Activated CD8-positive, alpha-beta memory T cell treated with anti-CD3 and anti-CD28 coated beads, Interleukin-2, amount 10 ng/mL, durations not matched to agents 7 days and 5 days (primary cell): ENCODE data around the gene PKN1. TPM values are rescaled to one million over a fixed set of nuclear protein-coding genes. Genes with fewer than 3 reads are reported as not detected.

ENCODE experiments used
- ATAC-seq: fragments of 150-1000 bp; cut with Tn5 transposase; one replicate; pipeline ENCODE4 v1.10.0; 2021; ENCODE audit warnings: moderate library complexity
- CTCF ChIA-PET: fragments of 350-600 bp; sonication (Branson Sonifier 250); formaldehyde crosslinking; loops from one replicate; lab custom pipeline; 2021; ENCODE audit warnings: antibody characterized with exemption; lab: Charles Lee
- DNase-seq: peaks from one replicate; pipeline ENCODE4 v3.0.0-alpha.2; 2020
- H3K27ac Mint-ChIP-seq: one replicate; pipeline ENCODE4 v1.8.0; 2021; ENCODE audit warnings: mild to moderate bottlenecking, mixed read lengths
- H3K27me3 Mint-ChIP-seq: one replicate; pipeline ENCODE4 v1.8.0; 2021; ENCODE audit warnings: mixed read lengths
- H3K36me3 Mint-ChIP-seq: one replicate; pipeline ENCODE4 v1.8.0; 2021; ENCODE audit warnings: mild to moderate bottlenecking, mixed read lengths
- H3K4me1 Mint-ChIP-seq: one replicate; pipeline ENCODE4 v1.8.0; 2021; ENCODE audit warnings: mixed read lengths
- H3K4me3 Mint-ChIP-seq: one replicate; pipeline ENCODE4 v1.8.0; 2021; ENCODE audit warnings: mild to moderate bottlenecking, moderate library complexity, mixed read lengths
- H3K9me3 Mint-ChIP-seq: one replicate; pipeline ENCODE4 v1.8.0; 2022; ENCODE audit warnings: low read depth, mixed read lengths
- total RNA-seq, 2 experiments: library from RNA; stranded (reverse); gene quantifications; one replicate each; pipeline ENCODE4 v1.2.3, GENCODE V29; 2021

Gene PKN1
- total RNA-seq, 2 experiments from 2014 or later, result 224 to 236 TPM

GRCh38 chr19:14409146-14410023 lies 23.7 kb upstream of the PKN1 start:
- no peaks in the 10 kb centered on the region for H3K9me3 Mint-ChIP-seq
- CTCF ChIA-PET, result interaction anchor here (0.7 to 14.1 kb wide), 6 partner anchors 26 to 273 kb away, joined by 3 to 211 read pairs (median 7); partner anchors contain the start of gene ASF1B
- peaks cover 65% of the 10 kb centered on the region for H3K4me1 Mint-ChIP-seq
- peak overlapping the region; percentile 85 for H3K27ac Mint-ChIP-seq
- H3K27me3 Mint-ChIP-seq, result no peaks in the 10 kb centered on the region
- DNase-seq (no peak), ATAC-seq (no peak)
- H3K36me3 Mint-ChIP-seq, result peaks cover 77% of the 10 kb centered on the region
- H3K4me3 Mint-ChIP-seq, result no peak overlapping the region

- ATAC-seq (peak; percentile 41), DNase-seq (peak; percentile 82)
- Mint-ChIP-seq H3K27ac (peak overlapping the region; percentile 85), H3K36me3 (peaks cover 76% of the 10 kb centered on the region), H3K4me1 (peaks cover 70% of the 10 kb centered on the region), H3K27me3 (no peaks in the 10 kb centered on the region), H3K4me3 (peak overlapping the region; percentile 15), H3K9me3 (no peaks in the 10 kb centered on the region)
- CTCF ChIA-PET, result interaction anchor here (0.7 to 14.1 kb wide), 7 partner anchors 27 to 274 kb away, joined by 3 to 211 read pairs (median 7); partner anchors contain the start of gene ASF1B
Measured at GRCh38 chr19:14410091-14411051, 22.7 kb upstream of the PKN1 start.

GRCh38 chr19:14411161-14411937 lies 21.8 kb upstream of the PKN1 start:
- Mint-ChIP-seq H3K4me3 (no peak overlapping the region), H3K27ac (peak overlapping the region; percentile 85), H3K27me3 (no peaks in the 10 kb centered on the region), H3K4me1 (peaks cover 76% of the 10 kb centered on the region), H3K9me3 (no peaks in the 10 kb centered on the region), H3K36me3 (peaks cover 76% of the 10 kb centered on the region)
- CTCF ChIA-PET, result interaction anchor here (0.6 to 14.1 kb wide), 3 partner anchors 50 to 77 kb away, joined by 4 to 211 read pairs (median 14); no protein-coding TSS in a partner anchor
- ATAC-seq, result no peak
- DNase-seq, result no peak

- no peaks in the 10 kb centered on the region for H3K9me3 Mint-ChIP-seq
- H3K27me3 Mint-ChIP-seq, result no peaks in the 10 kb centered on the region
- DNase-seq (no peak), ATAC-seq (no peak)
- H3K4me3 Mint-ChIP-seq, result no peak overlapping the region
- CTCF ChIA-PET, result interaction anchor here (2.6 to 14.1 kb wide), 2 partner anchors 50 to 68 kb away, joined by 14 to 211 read pairs; no protein-coding TSS in a partner anchor
- peak overlapping the region; percentile 66 for H3K27ac Mint-ChIP-seq
- H3K4me1 Mint-ChIP-seq, result peaks cover 79% of the 10 kb centered on the region
- peaks cover 76% of the 10 kb centered on the region for H3K36me3 Mint-ChIP-seq
Measured at GRCh38 chr19:14411938-14412245, 21.2 kb upstream of the PKN1 start.

- CTCF ChIA-PET, result interaction anchor here (1.6 to 2.8 kb wide), 3 partner anchors 23 to 60 kb away, joined by 5 to 10 read pairs (median 5); no protein-coding TSS in a partner anchor
- peaks cover 76% of the 10 kb centered on the region for H3K36me3 Mint-ChIP-seq
- H3K4me1 Mint-ChIP-seq, result peaks cover 80% of the 10 kb centered on the region
- H3K4me3 Mint-ChIP-seq, result no peak overlapping the region
- ATAC-seq (no peak), DNase-seq (no peak)
- no peak overlapping the region for H3K27ac Mint-ChIP-seq
- no peaks in the 10 kb centered on the region for H3K9me3 Mint-ChIP-seq
- H3K27me3 Mint-ChIP-seq, result no peaks in the 10 kb centered on the region
Measured at GRCh38 chr19:14412324-14412995, 20.6 kb upstream of the PKN1 start.

- ATAC-seq, result no peak
- DNase-seq, result no peak
- H3K36me3 Mint-ChIP-seq, result peaks cover 75% of the 10 kb centered on the region
- no peaks in the 10 kb centered on the region for H3K9me3 Mint-ChIP-seq
- no peaks in the 10 kb centered on the region for H3K27me3 Mint-ChIP-seq
- no peak overlapping the region for H3K4me3 Mint-ChIP-seq
- H3K27ac Mint-ChIP-seq, result peak overlapping the region; percentile 13
- CTCF ChIA-PET, result interaction anchor here (1.2 to 2.8 kb wide), 5 partner anchors 22 to 71 kb away, joined by 4 to 10 read pairs (median 5); no protein-coding TSS in a partner anchor
- peaks cover 78% of the 10 kb centered on the region for H3K4me1 Mint-ChIP-seq
Measured at GRCh38 chr19:14412996-14413692, 20.0 kb upstream of the PKN1 start.

- Mint-ChIP-seq H3K4me1 (peaks cover 73% of the 10 kb centered on the region), H3K27ac (peak overlapping the region; percentile 13), H3K36me3 (peaks cover 70% of the 10 kb centered on the region), H3K4me3 (no peak overlapping the region), H3K27me3 (no peaks in the 10 kb centered on the region), H3K9me3 (no peaks in the 10 kb centered on the region)
- DNase-seq (no peak), ATAC-seq (no peak)
- CTCF ChIA-PET, result interaction anchor here (1.2 to 2.8 kb wide), 6 partner anchors 22 to 71 kb away, joined by 4 to 10 read pairs (median 5); no protein-coding TSS in a partner anchor
Measured at GRCh38 chr19:14413693-14414181, 19.4 kb upstream of the PKN1 start.

GRCh38 chr19:14414926-14415690 lies 18.0 kb upstream of the PKN1 start:
- H3K9me3 Mint-ChIP-seq, result no peaks in the 10 kb centered on the region
- CTCF ChIA-PET, result interaction anchor here (0.6 to 2.9 kb wide), 16 partner anchors 9 to 281 kb away, joined by 3 to 23 read pairs (median 4); partner anchors contain the start of gene ASF1B
- H3K36me3 Mint-ChIP-seq, result peaks cover 58% of the 10 kb centered on the region
- peak overlapping the region; percentile 94 for H3K27ac Mint-ChIP-seq
- H3K4me3 Mint-ChIP-seq, result peak overlapping the region; percentile 27
- ATAC-seq (no peak), DNase-seq (no peak)
- peaks cover 67% of the 10 kb centered on the region for H3K4me1 Mint-ChIP-seq
- H3K27me3 Mint-ChIP-seq, result no peaks in the 10 kb centered on the region

GRCh38 chr19:14416817-14417231 lies 16.3 kb upstream of the PKN1 start:
- Mint-ChIP-seq H3K36me3 (peaks cover 47% of the 10 kb centered on the region), H3K4me3 (peak overlapping the region; percentile 86), H3K27ac (peak overlapping the region; percentile 94), H3K9me3 (no peaks in the 10 kb centered on the region), H3K27me3 (no peaks in the 10 kb centered on the region), H3K4me1 (peaks cover 55% of the 10 kb centered on the region)
- ATAC-seq (no peak), DNase-seq (no peak)
- CTCF ChIA-PET, result interaction anchor here (1.0 to 2.9 kb wide), 4 partner anchors 10 to 280 kb away, joined by 3 to 23 read pairs (median 3); partner anchors contain the start of gene ASF1B

GRCh38 chr19:14418856-14419105 lies 14.3 kb upstream of the PKN1 start:
- peaks cover 32% of the 10 kb centered on the region for H3K36me3 Mint-ChIP-seq
- peak; percentile 90 for DNase-seq

More at GRCh38 chr19:14418856-14419105, 14.3 kb upstream of the PKN1 start:
- peak; percentile 66 for ATAC-seq
- Mint-ChIP-seq H3K9me3 (no peaks in the 10 kb centered on the region), H3K27me3 (no peaks in the 10 kb centered on the region), H3K4me3 (peak overlapping the region; percentile 86), H3K27ac (peak overlapping the region; percentile 94), H3K4me1 (peaks cover 37% of the 10 kb centered on the region)
- CTCF ChIA-PET, result interaction anchor here (1.0 to 5.0 kb wide), 3 partner anchors 13 to 61 kb away, joined by 3 to 28 read pairs (median 7); no protein-coding TSS in a partner anchor
